ENCODE results near the gene NRDC.

NRDC gene, protein sequence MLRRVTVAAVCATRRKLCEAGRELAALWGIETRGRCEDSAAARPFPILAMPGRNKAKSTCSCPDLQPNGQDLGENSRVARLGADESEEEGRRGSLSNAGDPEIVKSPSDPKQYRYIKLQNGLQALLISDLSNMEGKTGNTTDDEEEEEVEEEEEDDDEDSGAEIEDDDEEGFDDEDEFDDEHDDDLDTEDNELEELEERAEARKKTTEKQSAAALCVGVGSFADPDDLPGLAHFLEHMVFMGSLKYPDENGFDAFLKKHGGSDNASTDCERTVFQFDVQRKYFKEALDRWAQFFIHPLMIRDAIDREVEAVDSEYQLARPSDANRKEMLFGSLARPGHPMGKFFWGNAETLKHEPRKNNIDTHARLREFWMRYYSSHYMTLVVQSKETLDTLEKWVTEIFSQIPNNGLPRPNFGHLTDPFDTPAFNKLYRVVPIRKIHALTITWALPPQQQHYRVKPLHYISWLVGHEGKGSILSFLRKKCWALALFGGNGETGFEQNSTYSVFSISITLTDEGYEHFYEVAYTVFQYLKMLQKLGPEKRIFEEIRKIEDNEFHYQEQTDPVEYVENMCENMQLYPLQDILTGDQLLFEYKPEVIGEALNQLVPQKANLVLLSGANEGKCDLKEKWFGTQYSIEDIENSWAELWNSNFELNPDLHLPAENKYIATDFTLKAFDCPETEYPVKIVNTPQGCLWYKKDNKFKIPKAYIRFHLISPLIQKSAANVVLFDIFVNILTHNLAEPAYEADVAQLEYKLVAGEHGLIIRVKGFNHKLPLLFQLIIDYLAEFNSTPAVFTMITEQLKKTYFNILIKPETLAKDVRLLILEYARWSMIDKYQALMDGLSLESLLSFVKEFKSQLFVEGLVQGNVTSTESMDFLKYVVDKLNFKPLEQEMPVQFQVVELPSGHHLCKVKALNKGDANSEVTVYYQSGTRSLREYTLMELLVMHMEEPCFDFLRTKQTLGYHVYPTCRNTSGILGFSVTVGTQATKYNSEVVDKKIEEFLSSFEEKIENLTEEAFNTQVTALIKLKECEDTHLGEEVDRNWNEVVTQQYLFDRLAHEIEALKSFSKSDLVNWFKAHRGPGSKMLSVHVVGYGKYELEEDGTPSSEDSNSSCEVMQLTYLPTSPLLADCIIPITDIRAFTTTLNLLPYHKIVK

DNA sequence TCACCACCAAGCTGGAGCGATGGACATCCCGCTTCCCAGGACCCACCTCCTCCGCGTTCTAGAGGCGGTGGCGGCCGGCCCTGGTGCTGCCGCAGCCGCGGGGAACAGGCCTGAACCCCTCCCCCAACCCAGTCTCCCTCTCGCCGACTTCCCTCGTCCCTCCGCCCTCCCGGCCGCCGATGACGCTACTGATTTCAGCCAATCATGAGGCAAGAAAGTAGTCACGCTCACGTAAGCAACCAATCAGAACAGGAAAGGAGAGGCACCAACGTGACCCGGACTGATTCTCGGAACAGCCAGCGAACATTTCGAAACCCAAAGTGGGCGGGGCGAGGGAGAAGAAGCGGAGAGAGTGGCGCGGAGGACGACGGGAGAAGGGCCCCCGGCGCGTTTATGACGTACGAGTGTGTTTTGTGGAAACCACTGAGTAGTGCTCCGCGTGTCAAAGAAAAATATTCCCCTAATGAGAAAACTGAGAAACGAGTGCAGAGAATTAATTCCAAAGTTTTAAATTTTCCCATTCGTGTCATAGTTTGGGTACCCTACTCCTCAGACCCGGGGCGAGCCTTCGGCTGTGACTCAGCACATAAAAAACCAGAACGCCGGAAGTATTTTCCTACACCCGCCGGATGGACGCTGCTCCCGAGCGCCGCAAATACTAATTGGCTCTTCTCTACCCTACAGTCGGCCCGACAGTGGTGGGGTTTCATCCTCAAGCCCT lies at the start of gene NRDC:
NRDC (minus strand) TSS at position 112 of the 721 bp plus-strand sequence. CDS start 112 bp downstream, outside the sequence.
- peak; percentile 99 for DNase-seq
- in situ Hi-C loops (cut with HindIII; ENCODE audit: low pct_ligation_motif_present, low pct_unique_long_range_greater_than_20kb, low sequenced_read_pairs), result no loop called here

DNA sequence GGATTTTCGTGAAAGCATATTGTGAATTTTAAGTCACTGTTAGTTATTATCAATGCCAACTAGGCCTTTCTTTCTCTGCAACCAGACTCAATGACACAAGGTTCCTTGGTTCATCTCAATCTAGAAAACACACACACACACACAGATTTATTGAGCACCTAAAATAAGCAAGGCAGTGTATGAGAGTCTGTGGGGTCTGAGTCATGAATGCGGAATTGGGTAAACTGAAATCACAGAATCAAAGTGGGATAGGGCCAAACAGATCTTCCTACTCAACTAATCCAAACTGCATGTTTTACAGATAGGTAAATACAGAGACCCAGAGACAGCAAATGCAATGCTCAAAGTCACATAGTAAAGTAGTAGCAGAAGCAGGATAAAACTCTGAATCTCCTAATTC lies 48.5 kb upstream of the NRDC start:
- no peak for DNase-seq
- in situ Hi-C loops (cut with HindIII; ENCODE audit: low pct_ligation_motif_present, low pct_unique_long_range_greater_than_20kb, low sequenced_read_pairs), result no loop called here

DNA sequence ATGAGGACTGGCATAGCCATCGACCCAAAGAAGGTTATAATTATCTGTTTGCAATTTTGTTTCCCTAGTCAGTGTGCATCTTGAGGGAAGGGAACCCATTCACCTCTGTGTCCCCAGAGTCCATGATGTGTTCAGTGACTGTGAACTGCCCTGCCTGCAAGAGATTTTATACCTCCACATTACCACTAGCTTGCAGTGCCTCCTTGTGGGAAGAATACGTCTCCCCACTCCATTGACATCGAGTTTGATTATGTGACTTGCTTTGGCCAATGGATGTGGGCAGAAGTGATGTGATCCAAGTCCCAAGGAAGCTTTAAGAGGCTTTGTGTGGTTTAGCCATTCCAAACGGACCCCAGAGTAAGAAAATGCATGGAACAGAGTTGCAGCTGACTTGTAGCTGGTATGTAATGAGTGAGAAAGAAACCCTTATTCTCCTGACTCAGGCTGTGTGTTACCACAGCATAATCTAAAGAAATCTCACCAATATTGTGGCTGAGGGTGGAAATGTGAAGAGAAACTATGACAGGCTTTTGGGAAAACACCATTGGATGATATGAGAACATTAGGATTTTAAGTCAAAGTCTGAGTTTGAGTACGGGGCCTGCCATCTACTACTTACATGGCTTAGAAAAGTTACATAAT lies 47.8 kb upstream of the NRDC start:
- in situ Hi-C loops (cut with HindIII; ENCODE audit: low pct_ligation_motif_present, low pct_unique_long_range_greater_than_20kb, low sequenced_read_pairs), result no loop called here
- DNase-seq, result peak; percentile 68

DNA sequence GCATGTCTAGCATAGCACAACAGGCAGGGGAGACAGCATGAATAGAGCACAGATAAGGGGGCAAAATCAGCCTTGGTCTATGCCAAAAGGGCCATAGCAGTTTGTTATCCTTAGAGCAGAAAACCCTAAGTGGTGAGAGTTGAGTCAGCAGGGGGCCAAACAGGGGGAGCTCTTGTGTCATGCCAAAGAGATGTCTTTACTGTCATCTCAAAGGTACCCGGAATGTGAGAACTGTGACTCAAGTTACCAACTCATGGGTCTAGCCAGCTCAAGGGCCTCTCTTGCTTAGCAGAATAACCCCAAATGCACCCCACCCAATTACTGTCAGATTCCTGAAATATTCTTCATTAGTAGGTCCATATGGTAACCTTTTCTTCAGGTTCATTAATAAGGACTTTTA lies 45.9 kb upstream of the NRDC start:
- DNase-seq, result no peak
- in situ Hi-C loops (cut with HindIII; ENCODE audit: low pct_ligation_motif_present, low pct_unique_long_range_greater_than_20kb, low sequenced_read_pairs), result no loop called here

DNA sequence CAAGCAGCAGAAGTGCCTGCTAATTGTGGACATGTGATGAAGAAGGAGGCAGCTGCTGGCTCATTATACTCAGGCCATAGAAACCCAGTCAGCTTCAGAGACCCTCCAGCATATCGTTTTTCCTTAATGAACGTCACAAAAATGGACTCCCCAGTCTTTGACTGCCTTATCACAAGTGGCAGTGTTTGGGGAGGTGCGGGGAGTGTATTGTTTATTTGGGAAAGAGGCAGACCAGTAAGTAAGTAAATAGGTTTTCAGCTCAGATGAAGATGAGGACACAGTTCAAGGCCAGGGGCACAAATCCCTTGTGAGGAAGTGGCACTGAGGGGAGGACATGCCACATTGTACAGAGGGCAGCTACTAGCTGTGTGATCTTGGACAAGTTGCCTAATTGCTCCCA lies 43.5 kb upstream of the NRDC start:
- in situ Hi-C loops (cut with HindIII; ENCODE audit: low pct_ligation_motif_present, low pct_unique_long_range_greater_than_20kb, low sequenced_read_pairs), result no loop called here
- DNase-seq, result no peak

DNA sequence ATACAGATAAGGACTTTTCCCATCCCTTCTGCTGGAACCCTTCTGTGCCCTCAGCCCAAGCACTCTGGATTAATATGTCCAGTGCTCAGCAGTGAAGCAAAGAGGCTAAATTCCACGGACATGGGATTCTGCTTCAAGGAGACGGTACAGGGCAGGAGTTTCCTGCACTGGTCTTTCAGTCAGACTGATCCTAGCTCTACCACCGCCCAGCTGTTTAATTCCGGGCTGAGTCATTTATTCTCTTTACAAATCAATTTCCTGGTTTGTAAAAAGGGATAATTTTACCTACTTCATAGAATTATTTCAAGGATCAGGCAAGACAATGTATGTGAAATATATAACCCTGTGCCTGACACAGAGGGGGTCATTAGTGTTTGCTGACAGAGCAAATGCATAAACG lies 41.6 kb upstream of the NRDC start:
- DNase-seq, result no peak
- in situ Hi-C loops (cut with HindIII; ENCODE audit: low pct_ligation_motif_present, low pct_unique_long_range_greater_than_20kb, low sequenced_read_pairs), result no loop called here

DNA sequence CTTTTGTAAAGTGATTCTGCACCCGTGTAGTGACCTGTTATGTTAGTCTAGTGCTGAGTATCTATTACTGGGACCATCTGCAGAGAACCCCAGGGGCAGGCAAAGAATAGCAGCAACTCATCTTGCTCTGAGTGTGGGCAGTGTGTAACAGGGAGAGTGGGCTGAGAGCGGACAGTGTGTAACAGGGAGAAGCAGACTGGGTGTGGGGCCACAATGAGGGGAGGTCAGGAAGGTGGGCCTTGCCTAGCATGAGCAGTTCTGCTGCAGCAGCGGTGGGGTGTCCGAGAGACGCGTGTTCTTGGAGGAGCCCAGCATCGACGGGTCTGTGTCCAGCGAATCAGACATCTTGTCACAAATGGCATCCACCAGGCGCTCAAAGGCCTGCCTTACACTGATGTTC lies 41.2 kb upstream of the NRDC start:
- no peak for DNase-seq
- in situ Hi-C loops (cut with HindIII; ENCODE audit: low pct_ligation_motif_present, low pct_unique_long_range_greater_than_20kb, low sequenced_read_pairs), result no loop called here

DNA sequence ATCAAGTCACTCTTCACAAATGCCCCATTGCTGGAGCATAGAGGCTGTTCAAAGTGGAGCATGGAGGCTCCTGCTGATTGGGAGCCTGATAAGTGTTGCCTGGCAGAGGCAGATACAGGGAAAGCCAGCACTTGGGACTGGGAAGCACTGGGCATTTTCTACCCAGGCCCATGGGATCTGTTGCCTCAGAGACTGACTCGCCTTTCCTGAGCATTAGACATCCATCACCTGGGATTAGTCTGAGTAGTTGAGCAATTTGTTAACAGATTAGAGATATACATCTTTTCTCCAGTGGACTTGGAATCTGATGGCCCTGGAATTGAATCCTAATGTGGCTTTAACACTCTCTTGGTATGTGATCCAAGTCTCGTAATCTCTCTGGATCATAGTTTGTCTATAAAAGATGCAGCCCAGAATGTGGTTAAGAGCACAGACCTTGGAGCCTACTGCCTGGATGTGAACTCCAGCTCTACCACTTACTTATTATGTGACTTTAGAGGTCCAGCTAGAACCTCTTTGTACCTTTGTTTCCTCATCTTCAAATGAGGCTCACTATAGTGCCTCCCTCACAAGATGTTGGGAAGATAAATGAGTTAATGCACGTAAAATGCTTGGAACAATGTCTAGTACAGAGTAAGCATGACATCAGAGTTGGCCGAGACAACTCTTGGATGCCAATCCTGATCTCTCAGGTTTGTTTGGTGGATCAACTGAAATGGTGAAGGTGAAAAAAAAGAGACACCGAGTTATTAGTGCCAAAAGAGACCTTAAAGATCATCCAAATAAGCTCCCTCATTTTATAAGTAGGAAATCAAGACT lies 38.3 kb upstream of the NRDC start:
- in situ Hi-C loops (cut with HindIII; ENCODE audit: low pct_ligation_motif_present, low pct_unique_long_range_greater_than_20kb, low sequenced_read_pairs), result no loop called here

DNA sequence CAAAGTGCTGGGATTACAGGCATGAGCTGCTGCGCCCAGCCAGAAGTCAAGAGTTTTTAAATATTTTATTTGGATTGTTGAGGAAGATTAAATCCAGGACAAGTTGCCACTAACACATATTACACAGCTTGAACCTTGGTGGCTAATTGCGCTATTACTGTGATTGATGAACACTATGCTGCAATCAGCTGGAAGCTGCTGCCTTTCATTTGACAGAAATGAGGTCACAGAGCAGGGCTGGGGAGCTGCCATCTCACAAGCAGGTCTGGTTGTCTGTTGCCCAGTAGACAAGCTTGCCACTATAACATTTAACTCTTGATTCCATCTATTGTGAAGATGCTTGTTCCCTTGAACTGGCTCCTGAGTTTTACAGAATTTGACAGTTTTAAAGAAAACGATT lies 37.4 kb upstream of the NRDC start:
- in situ Hi-C loops (cut with HindIII; ENCODE audit: low pct_ligation_motif_present, low pct_unique_long_range_greater_than_20kb, low sequenced_read_pairs), result no loop called here
- no peak for DNase-seq

More for the DNA sequence above, 38.3 kb upstream of the NRDC start:
- no peak for DNase-seq

DNA sequence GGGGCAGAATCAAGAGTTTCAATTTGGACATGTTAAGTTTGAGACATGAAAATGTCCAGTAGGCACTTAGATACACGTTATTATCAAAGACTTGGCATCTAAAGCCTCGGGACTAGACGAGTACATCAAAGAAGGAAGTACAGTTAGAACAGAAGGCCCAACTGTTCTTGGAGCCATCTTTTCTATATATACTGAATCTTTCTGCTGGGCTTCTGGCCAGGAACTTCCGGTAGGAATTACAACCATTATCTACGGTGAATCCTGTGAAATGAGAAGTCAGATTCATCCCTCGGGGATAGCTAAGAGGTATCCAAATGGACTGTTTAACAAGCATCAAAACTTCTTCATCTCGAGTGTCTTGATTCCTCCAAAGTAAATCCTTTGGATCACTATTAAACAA lies 34.4 kb upstream of the NRDC start:
- in situ Hi-C loops (cut with HindIII; ENCODE audit: low pct_ligation_motif_present, low pct_unique_long_range_greater_than_20kb, low sequenced_read_pairs), result no loop called here
- no peak for DNase-seq

DNA sequence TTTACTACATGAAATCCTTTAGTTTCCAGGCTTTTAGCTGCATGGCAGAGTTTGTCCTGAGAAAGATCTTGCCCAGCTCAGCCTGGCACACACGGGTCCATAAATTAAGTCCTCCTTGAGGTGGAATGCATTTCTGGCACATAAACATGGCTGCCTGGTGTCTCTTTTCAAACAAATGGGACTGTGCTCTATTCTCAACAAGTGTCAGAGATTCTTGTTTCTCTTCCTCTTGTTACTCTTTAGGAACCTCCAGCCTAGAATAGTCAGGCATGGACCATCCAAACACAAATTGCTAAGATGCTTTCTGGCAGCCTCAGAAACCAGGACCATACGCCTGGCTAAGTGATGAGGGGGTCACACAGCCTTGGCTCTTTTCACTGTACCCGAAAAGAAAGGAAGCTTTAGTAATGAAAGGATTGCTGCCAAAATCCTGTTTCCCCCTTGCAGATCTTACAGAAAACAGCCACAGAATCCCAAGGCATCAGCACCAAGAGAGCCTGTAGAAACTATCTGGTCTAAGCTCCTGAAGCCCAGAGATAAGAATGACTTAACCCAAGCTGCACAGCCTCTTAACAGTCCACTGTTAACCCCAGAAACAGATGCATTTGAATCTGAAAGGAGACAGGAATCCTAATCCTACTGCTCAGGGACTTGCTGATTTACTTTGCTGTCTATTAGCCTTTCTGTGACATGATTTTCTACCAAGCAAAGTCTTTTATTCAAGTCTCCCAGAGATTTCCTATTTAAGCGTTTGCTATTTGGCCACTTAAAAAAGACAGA lies 31.9 kb upstream of the NRDC start:
- no peak for DNase-seq
- in situ Hi-C loops (cut with HindIII; ENCODE audit: low pct_ligation_motif_present, low pct_unique_long_range_greater_than_20kb, low sequenced_read_pairs), result no loop called here

DNA sequence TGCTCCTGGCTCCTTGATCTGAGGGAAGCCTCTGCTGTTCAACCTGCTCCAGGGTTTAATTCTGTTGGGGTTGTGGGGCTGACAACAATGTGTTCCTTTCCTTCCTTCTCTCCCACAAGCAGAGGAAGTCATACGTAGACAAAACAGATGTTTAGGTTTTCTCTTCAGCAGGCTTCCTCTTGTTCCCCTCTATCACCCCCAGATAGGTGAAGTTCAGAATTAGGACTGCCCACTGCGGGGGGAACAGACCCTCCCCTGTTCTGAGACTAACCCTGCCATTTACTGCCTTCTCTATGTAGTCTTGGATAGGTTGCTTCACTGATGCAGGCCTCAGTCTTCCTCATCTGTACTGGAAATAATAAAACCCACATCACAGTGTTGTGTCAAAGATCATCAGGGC lies 30.0 kb upstream of the NRDC start:
- in situ Hi-C loops (cut with HindIII; ENCODE audit: low pct_ligation_motif_present, low pct_unique_long_range_greater_than_20kb, low sequenced_read_pairs), result no loop called here

DNA sequence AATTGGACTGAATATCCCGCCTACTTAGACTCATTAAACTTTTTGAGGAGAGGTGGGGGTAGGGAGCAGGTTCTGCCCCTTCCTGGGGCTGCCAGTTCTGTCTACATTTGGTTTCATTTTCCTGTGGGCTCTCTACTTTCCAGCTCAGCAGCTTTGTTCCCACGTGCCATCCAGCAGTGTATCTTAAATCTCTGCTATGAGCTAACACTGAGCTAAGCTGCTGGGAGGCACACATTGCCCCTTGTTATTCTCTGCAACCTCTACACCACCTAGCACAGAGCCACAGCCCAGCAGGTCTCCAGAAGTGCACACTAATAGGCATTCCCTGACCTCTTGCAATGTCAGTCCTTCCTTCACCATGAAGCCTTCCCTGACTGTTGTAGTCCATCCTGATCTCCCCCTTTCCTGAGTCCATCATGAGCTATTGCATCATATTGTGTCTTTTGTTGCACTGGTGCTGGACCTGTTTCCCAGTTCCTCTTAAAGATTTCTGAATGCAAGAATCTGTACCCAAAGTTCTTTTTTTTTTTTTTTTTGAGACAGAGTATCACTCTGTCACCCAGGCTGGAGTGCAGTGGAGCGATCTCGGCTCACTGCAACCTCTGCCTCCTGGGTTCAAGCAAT lies 28.7 kb upstream of the NRDC start:
- in situ Hi-C loops (cut with HindIII; ENCODE audit: low pct_ligation_motif_present, low pct_unique_long_range_greater_than_20kb, low sequenced_read_pairs), result no loop called here
- DNase-seq, result no peak

More for the DNA sequence above, 30.0 kb upstream of the NRDC start:
- DNase-seq, result no peak

DNA sequence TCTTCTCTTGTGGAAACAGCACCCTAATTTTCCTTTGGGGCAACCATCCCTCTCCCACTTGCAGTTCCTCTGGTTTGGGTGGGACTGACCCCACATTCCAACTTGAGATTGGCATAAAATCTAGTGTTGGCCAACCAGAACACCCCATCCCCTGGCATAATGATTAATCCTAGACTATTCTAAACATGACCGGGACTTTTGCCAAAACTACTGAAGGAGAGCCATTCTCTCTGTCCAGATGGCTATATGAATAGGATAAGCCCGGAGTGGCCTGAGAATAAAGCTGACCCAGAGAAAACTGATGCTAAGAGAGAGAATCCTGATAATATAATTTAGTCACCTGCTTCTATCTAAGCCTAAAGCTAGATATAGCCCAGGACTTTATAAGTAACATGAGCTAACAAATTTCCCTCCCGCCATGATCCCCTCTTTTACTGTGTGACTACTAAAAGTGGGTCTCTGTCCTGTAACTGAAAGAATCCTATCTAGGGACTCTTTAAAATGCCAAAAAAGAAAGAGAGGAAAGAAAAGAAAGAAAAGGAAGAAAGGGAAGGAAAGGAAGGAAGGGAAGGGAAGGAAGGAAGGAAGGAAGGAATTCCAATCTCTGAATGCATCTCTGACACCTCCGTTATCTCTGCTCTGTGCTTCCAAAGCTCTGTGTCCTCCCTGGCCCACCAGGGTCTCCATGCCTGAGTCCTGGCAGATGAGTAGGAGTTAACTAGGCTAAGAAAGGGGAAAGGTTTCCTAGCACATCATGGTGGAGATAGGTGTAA lies 28.0 kb upstream of the NRDC start:
- in situ Hi-C loops (cut with HindIII; ENCODE audit: low pct_ligation_motif_present, low pct_unique_long_range_greater_than_20kb, low sequenced_read_pairs), result no loop called here

DNA sequence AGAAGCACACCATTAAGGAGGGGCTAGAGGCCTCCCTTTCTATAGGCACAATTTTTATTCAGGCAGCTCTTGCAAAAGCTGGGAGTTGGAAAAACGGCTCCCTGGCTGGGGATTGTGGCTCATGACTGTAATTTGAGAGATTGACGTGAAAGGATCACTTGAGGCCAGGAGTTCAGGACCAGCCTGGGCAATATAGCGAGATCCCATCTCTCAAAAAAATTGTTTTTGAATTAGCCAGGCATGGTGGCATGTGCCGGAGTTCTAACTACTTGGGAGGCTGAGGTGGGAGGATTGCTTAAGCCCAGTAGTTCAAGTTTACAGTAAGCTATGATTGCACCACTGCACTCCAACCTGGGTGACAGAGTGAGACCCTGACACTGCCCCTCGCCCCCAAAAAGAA lies 23.9 kb upstream of the NRDC start:
- DNase-seq, result no peak
- in situ Hi-C loops (cut with HindIII; ENCODE audit: low pct_ligation_motif_present, low pct_unique_long_range_greater_than_20kb, low sequenced_read_pairs), result no loop called here

More for the DNA sequence above, 28.0 kb upstream of the NRDC start:
- peak; percentile 92 for DNase-seq

DNA sequence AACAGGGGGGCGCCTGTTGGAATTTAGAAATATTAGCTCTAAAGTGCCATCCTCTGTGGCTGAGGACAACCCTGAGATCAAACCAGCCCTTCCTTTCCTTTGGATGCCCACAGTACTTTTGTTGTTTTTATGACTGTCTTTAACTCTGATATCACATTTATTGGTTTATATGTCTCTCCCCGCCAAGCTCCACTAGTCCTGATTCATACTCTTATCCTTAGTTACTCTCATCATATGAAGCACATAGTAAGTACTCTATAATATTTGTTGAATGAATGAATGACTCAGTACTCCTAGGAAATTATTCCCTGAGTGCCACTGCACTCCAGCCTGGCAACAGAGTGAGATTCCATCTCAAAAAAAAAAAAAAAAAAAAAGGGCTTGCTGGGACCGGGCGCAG lies 22.6 kb upstream of the NRDC start:
- in situ Hi-C loops (cut with HindIII; ENCODE audit: low pct_ligation_motif_present, low pct_unique_long_range_greater_than_20kb, low sequenced_read_pairs), result no loop called here
- no peak for DNase-seq
